ENCODE results near the gene AMMECR1. TPM values are rescaled to one million over a fixed set of nuclear protein-coding genes. Genes with fewer than 3 reads are reported as not detected.

The AMMECR1 gene
- total and polyA plus RNA-seq, 2 experiments from 2014 or later = 16.9 to 32.5 TPM

DNA sequence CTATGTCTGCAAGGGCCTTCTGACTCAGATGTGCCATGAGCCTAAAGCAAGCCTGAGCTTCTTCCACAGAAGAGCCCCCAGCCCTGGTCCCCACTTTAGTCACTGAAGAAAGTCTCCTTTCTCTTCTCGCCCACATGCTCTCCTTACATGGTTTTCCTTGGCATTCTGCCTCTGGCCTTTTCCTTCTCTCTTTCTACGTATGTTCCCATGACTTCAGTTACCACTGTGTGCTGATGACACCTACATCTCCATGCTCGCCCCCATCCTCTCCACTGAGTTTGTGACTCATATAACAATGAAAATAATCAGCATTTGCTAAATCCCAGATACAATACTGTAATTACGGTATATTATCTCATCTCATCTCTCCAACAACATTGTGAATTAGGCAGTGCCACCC, 149.3 kb downstream of the AMMECR1 start (continued):
- TF ChIP-seq CREB1 (CRISPR knock-in tag; IDR thresholded peaks at IDR 0.05; ENCODE audit: low read depth) (no peak), NANOG (IDR thresholded peaks at IDR 0.05; ENCODE audit: borderline replicate concordance) (no peak), ZNF331 (CRISPR knock-in tag; IDR thresholded peaks at IDR 0.05; ENCODE audit: low read depth) (no peak), STAT1 (IDR thresholded peaks at IDR 0.05; ENCODE audit: unreplicated experiment) (no peak), ZNF114 (CRISPR knock-in tag; IDR thresholded peaks at IDR 0.05) (no peak)
- TF ChIP-seq, protein P1, sequence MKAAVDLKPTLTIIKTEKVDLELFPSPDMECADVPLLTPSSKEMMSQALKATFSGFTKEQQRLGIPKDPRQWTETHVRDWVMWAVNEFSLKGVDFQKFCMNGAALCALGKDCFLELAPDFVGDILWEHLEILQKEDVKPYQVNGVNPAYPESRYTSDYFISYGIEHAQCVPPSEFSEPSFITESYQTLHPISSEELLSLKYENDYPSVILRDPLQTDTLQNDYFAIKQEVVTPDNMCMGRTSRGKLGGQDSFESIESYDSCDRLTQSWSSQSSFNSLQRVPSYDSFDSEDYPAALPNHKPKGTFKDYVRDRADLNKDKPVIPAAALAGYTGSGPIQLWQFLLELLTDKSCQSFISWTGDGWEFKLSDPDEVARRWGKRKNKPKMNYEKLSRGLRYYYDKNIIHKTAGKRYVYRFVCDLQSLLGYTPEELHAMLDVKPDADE (IDR thresholded peaks at IDR 0.05) = no peak
- TF ChIP-seq, protein P2, sequence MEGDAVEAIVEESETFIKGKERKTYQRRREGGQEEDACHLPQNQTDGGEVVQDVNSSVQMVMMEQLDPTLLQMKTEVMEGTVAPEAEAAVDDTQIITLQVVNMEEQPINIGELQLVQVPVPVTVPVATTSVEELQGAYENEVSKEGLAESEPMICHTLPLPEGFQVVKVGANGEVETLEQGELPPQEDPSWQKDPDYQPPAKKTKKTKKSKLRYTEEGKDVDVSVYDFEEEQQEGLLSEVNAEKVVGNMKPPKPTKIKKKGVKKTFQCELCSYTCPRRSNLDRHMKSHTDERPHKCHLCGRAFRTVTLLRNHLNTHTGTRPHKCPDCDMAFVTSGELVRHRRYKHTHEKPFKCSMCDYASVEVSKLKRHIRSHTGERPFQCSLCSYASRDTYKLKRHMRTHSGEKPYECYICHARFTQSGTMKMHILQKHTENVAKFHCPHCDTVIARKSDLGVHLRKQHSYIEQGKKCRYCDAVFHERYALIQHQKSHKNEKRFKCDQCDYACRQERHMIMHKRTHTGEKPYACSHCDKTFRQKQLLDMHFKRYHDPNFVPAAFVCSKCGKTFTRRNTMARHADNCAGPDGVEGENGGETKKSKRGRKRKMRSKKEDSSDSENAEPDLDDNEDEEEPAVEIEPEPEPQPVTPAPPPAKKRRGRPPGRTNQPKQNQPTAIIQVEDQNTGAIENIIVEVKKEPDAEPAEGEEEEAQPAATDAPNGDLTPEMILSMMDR (conservative IDR thresholded peaks at IDR 0.05; ENCODE audit: low read depth in 2 of 2) = no peak
- TF ChIP-seq, protein P3, sequence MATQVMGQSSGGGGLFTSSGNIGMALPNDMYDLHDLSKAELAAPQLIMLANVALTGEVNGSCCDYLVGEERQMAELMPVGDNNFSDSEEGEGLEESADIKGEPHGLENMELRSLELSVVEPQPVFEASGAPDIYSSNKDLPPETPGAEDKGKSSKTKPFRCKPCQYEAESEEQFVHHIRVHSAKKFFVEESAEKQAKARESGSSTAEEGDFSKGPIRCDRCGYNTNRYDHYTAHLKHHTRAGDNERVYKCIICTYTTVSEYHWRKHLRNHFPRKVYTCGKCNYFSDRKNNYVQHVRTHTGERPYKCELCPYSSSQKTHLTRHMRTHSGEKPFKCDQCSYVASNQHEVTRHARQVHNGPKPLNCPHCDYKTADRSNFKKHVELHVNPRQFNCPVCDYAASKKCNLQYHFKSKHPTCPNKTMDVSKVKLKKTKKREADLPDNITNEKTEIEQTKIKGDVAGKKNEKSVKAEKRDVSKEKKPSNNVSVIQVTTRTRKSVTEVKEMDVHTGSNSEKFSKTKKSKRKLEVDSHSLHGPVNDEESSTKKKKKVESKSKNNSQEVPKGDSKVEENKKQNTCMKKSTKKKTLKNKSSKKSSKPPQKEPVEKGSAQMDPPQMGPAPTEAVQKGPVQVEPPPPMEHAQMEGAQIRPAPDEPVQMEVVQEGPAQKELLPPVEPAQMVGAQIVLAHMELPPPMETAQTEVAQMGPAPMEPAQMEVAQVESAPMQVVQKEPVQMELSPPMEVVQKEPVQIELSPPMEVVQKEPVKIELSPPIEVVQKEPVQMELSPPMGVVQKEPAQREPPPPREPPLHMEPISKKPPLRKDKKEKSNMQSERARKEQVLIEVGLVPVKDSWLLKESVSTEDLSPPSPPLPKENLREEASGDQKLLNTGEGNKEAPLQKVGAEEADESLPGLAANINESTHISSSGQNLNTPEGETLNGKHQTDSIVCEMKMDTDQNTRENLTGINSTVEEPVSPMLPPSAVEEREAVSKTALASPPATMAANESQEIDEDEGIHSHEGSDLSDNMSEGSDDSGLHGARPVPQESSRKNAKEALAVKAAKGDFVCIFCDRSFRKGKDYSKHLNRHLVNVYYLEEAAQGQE (IDR thresholded peaks at IDR 0.05; ENCODE audit: unreplicated experiment) = no peak

DNA sequence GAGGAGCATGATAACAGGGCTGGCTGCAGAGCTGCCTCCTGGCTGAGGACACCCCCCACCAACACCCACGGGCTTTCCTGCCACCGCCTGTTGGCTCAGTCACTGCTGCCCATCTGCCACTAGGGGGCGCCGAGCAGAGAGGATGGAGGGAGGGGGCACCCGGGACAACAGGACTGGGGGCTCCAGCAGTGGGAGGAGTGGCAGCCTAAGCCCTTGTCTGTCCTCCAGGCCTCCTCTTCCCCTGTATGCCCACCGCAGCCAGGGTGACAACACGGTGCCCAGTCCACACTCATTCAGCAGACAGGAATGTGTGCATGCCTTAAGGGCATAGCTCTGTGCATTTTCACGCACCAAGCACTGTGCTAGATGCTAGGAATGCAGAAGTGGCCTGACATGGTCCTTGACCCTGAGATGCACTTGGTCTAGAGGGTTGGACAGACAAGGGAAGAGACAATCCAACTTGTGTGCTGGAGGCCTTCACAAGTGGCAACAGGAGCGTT, 149.9 kb downstream of the AMMECR1 start:
- no peaks in the 10 kb centered on the region; the same call in 2 of the 3 replicates for H3K9me3 Mint-ChIP-seq
- H3K27ac Mint-ChIP-seq = no peak overlapping the region
- TF ChIP-seq, protein P2 (conservative IDR thresholded peaks at IDR 0.05; ENCODE audit: low read depth in 2 of 2) = peak; percentile 62 to 84
- no peak for TF ChIP-seq EZH2 (IDR thresholded peaks at IDR 0.05; ENCODE audit: low read depth, unreplicated experiment)
- H3K36me3 ChIP-seq (ENCODE audit: insufficient read depth) = no peaks in the 10 kb centered on the region
- no peak overlapping the region for H3K4me3 Mint-ChIP-seq
- no peak overlapping the region for H3K4me3 ChIP-seq
- no peak overlapping the region for H2AFZ ChIP-seq
- no peak overlapping the region for H3K27ac ChIP-seq (ENCODE audit: low read depth)
- H3K36me3 Mint-ChIP-seq (ENCODE audit: low read depth) = no peaks in the 10 kb centered on the region; the same call in 1 of the 3 replicates
- peaks cover 3% of the 10 kb centered on the region for H3K27me3 Mint-ChIP-seq (ENCODE audit: insufficient read depth, low read depth, poor library complexity)
- DNase-seq (ENCODE audit: low spot score) (peak; percentile 74), ATAC-seq (peak; percentile 93)
- no peaks in the 10 kb centered on the region for H4K20me1 ChIP-seq (replicated peaks; ENCODE audit: insufficient read depth)
- no peaks in the 10 kb centered on the region for H3K9me2 ChIP-seq (ENCODE audit: insufficient read depth)
- H3K79me2 ChIP-seq (replicated peaks; ENCODE audit: insufficient read depth) = no peaks in the 10 kb centered on the region
- no peaks in the 10 kb centered on the region for H3K4me1 ChIP-seq (ENCODE audit: insufficient read depth)
- H3F3A ChIP-seq (replicated peaks; ENCODE audit: low read depth) = no peaks in the 10 kb centered on the region
- no peaks in the 10 kb centered on the region for H3K4me1 Mint-ChIP-seq
- no peaks in the 10 kb centered on the region for H3K27me3 ChIP-seq (ENCODE audit: insufficient read depth)
- H3K4me2 ChIP-seq = no peak overlapping the region

Measured in GM23338 (cell line).